ENCODE results near the gene UGT1A5.

The UGT1A5 gene

GRCh38 chr2:233791883-233792329 lies 79.2 kb downstream of the UGT1A5 start:
- H2BK15ac ChIP-seq (ENCODE audit: low read depth, poor library complexity, severe bottlenecking) = no peak overlapping the region
- DNase-seq = no peak
- no peak overlapping the region for H4K91ac ChIP-seq (ENCODE audit: low read length)
- H2BK5ac ChIP-seq (ENCODE audit: low read depth, low read length, poor library complexity, severe bottlenecking) = no peak overlapping the region
- no peak overlapping the region for H2BK120ac ChIP-seq (ENCODE audit: low read depth, low read length)
- no peak overlapping the region for H2BK12ac ChIP-seq (ENCODE audit: low read length in 2 of 2)
- no peaks in the 10 kb centered on the region for H3K79me1 ChIP-seq (replicated peaks; ENCODE audit: low read length, poor library complexity, severe bottlenecking)
- H3K14ac ChIP-seq (ENCODE audit: low read length in 2 of 2) = no peak overlapping the region
- H3K4me1 ChIP-seq (ENCODE audit: control insufficient read depth, insufficient read depth, low read depth, low read length) = peaks cover 1% of the 10 kb centered on the region
- H3K9me3 ChIP-seq (ENCODE audit: control insufficient read depth, low read length) = no peaks in the 10 kb centered on the region
- no peak overlapping the region for H3K23ac ChIP-seq (ENCODE audit: low read length in 2 of 2)
- no peak overlapping the region for H3K4ac ChIP-seq (ENCODE audit: low read depth in 1 of 2, low read length in 2 of 2)
- H3K36me3 ChIP-seq (ENCODE audit: control insufficient read depth in 1 of 2, insufficient read depth in 2 of 2, low read depth in 1 of 2, low read length in 2 of 2) = no peaks in the 10 kb centered on the region
- 77% methylated on average over 9 of the region's 9 CpGs for WGBS
- no peak overlapping the region for H2AFZ ChIP-seq (ENCODE audit: low read depth, low read length)
- H3K18ac ChIP-seq (ENCODE audit: low read depth in 1 of 2, low read length in 2 of 2) = no peak overlapping the region
- H3K4me2 ChIP-seq (ENCODE audit: low read length, poor library complexity, severe bottlenecking) = no peak overlapping the region
- H3K4me3 ChIP-seq (ENCODE audit: insufficient read depth in 1 of 2, low read depth in 1 of 2, low read length in 2 of 2) = no peak overlapping the region
- no peak overlapping the region for H3K27ac ChIP-seq (ENCODE audit: low read length, poor library complexity, severe bottlenecking)
- H3K9ac ChIP-seq (ENCODE audit: low read length) = no peak overlapping the region
- peaks cover 12 to 17% of the 10 kb centered on the region in 2 experiments for H3K27me3 ChIP-seq (ENCODE audit: control insufficient read depth in 1 of 2, insufficient read depth in 1 of 2, low read length in 2 of 2)
- H4K8ac ChIP-seq (ENCODE audit: low read length) = no peak overlapping the region
- no peak overlapping the region for H2AK5ac ChIP-seq (ENCODE audit: low read length, severe bottlenecking)

GRCh38 chr2:233792720-233793119 lies 80.0 kb downstream of the UGT1A5 start:
- Histone ChIP-seq H2BK120ac (ENCODE audit: low read depth, low read length) (no peak overlapping the region), H2BK15ac (ENCODE audit: low read depth, poor library complexity, severe bottlenecking) (no peak overlapping the region), H2BK12ac (ENCODE audit: low read length in 2 of 2) (no peak overlapping the region), H3K23ac (ENCODE audit: low read length in 2 of 2) (no peak overlapping the region), H4K91ac (ENCODE audit: low read length) (no peak overlapping the region), H3K18ac (ENCODE audit: low read depth in 1 of 2, low read length in 2 of 2) (no peak overlapping the region), H3K4me3 (ENCODE audit: insufficient read depth in 1 of 2, low read depth in 1 of 2, low read length in 2 of 2) (no peak overlapping the region), H3K27me3 (ENCODE audit: control insufficient read depth in 1 of 2, insufficient read depth in 1 of 2, low read length in 2 of 2) (peaks cover 12 to 17% of the 10 kb centered on the region in 2 experiments), H3K79me1 (replicated peaks; ENCODE audit: low read length, poor library complexity, severe bottlenecking) (no peaks in the 10 kb centered on the region), H3K36me3 (ENCODE audit: control insufficient read depth in 1 of 2, insufficient read depth in 2 of 2, low read depth in 1 of 2, low read length in 2 of 2) (no peaks in the 10 kb centered on the region), H3K9me3 (ENCODE audit: control insufficient read depth, low read length) (no peaks in the 10 kb centered on the region), H3K4me1 (ENCODE audit: control insufficient read depth, insufficient read depth, low read depth, low read length) (peaks cover 1% of the 10 kb centered on the region), H3K4ac (ENCODE audit: low read depth in 1 of 2, low read length in 2 of 2) (no peak overlapping the region), H2AFZ (ENCODE audit: low read depth, low read length) (no peak overlapping the region), H2BK5ac (ENCODE audit: low read depth, low read length, poor library complexity, severe bottlenecking) (no peak overlapping the region), H3K27ac (ENCODE audit: low read length, poor library complexity, severe bottlenecking) (no peak overlapping the region), H3K9ac (ENCODE audit: low read length) (no peak overlapping the region), H3K4me2 (ENCODE audit: low read length, poor library complexity, severe bottlenecking) (no peak overlapping the region), H2AK5ac (ENCODE audit: low read length, severe bottlenecking) (no peak overlapping the region), H4K8ac (ENCODE audit: low read length) (no peak overlapping the region), H3K14ac (ENCODE audit: low read length in 2 of 2) (no peak overlapping the region)
- 83% methylated on average over 7 of the region's 7 CpGs for WGBS
- DNase-seq = no peak

GRCh38 chr2:233793465-233794127 lies 80.9 kb downstream of the UGT1A5 start:
- 72% methylated on average over 17 of the region's 18 CpGs for WGBS
- H2AFZ ChIP-seq (ENCODE audit: low read depth, low read length) = no peak overlapping the region
- no peak overlapping the region for H3K27ac ChIP-seq (ENCODE audit: low read length, poor library complexity, severe bottlenecking)

GRCh38 chr2:233794128-233794658 lies 81.5 kb downstream of the UGT1A5 start:
- Histone ChIP-seq H2BK15ac (ENCODE audit: low read depth, poor library complexity, severe bottlenecking) (no peak overlapping the region), H3K4ac (ENCODE audit: low read depth in 1 of 2, low read length in 2 of 2) (no peak overlapping the region), H4K8ac (ENCODE audit: low read length) (no peak overlapping the region), H3K18ac (ENCODE audit: low read depth in 1 of 2, low read length in 2 of 2) (no peak overlapping the region), H2AFZ (ENCODE audit: low read depth, low read length) (no peak overlapping the region), H3K9me3 (ENCODE audit: control insufficient read depth, low read length) (no peaks in the 10 kb centered on the region), H3K27me3 (ENCODE audit: control insufficient read depth in 1 of 2, insufficient read depth in 1 of 2, low read length in 2 of 2) (peaks cover 16 to 27% of the 10 kb centered on the region in 2 experiments), H4K91ac (ENCODE audit: low read length) (no peak overlapping the region), H3K4me1 (ENCODE audit: control insufficient read depth, insufficient read depth, low read depth, low read length) (peaks cover 1% of the 10 kb centered on the region), H3K14ac (ENCODE audit: low read length in 2 of 2) (no peak overlapping the region), H2BK12ac (ENCODE audit: low read length in 2 of 2) (no peak overlapping the region), H2BK5ac (ENCODE audit: low read depth, low read length, poor library complexity, severe bottlenecking) (no peak overlapping the region), H3K9ac (ENCODE audit: low read length) (no peak overlapping the region), H3K4me3 (ENCODE audit: insufficient read depth in 1 of 2, low read depth in 1 of 2, low read length in 2 of 2) (no peak overlapping the region), H3K27ac (ENCODE audit: low read length, poor library complexity, severe bottlenecking) (no peak overlapping the region), H2BK120ac (ENCODE audit: low read depth, low read length) (no peak overlapping the region), H3K4me2 (ENCODE audit: low read length, poor library complexity, severe bottlenecking) (no peak overlapping the region), H3K23ac (ENCODE audit: low read length in 2 of 2) (no peak overlapping the region), H3K79me1 (replicated peaks; ENCODE audit: low read length, poor library complexity, severe bottlenecking) (no peaks in the 10 kb centered on the region), H3K36me3 (ENCODE audit: control insufficient read depth in 1 of 2, insufficient read depth in 2 of 2, low read depth in 1 of 2, low read length in 2 of 2) (no peaks in the 10 kb centered on the region), H2AK5ac (ENCODE audit: low read length, severe bottlenecking) (no peak overlapping the region)
- DNase-seq = no peak
- 82% methylated on average over 17 of the region's 17 CpGs for WGBS

More at GRCh38 chr2:233793465-233794127, 80.9 kb downstream of the UGT1A5 start:
- Histone ChIP-seq H3K4ac (ENCODE audit: low read depth in 1 of 2, low read length in 2 of 2) (no peak overlapping the region), H3K4me3 (ENCODE audit: insufficient read depth in 1 of 2, low read depth in 1 of 2, low read length in 2 of 2) (no peak overlapping the region), H3K9ac (ENCODE audit: low read length) (no peak overlapping the region), H4K8ac (ENCODE audit: low read length) (no peak overlapping the region), H3K27me3 (ENCODE audit: control insufficient read depth in 1 of 2, insufficient read depth in 1 of 2, low read length in 2 of 2) (peaks cover 12 to 22% of the 10 kb centered on the region in 2 experiments), H4K91ac (ENCODE audit: low read length) (no peak overlapping the region), H3K79me1 (replicated peaks; ENCODE audit: low read length, poor library complexity, severe bottlenecking) (no peaks in the 10 kb centered on the region), H3K23ac (ENCODE audit: low read length in 2 of 2) (no peak overlapping the region), H2BK12ac (ENCODE audit: low read length in 2 of 2) (no peak overlapping the region), H3K4me1 (ENCODE audit: control insufficient read depth, insufficient read depth, low read depth, low read length) (peaks cover 1% of the 10 kb centered on the region), H2AK5ac (ENCODE audit: low read length, severe bottlenecking) (no peak overlapping the region), H3K9me3 (ENCODE audit: control insufficient read depth, low read length) (no peaks in the 10 kb centered on the region), H3K18ac (ENCODE audit: low read depth in 1 of 2, low read length in 2 of 2) (no peak overlapping the region), H3K14ac (ENCODE audit: low read length in 2 of 2) (no peak overlapping the region), H3K36me3 (ENCODE audit: control insufficient read depth in 1 of 2, insufficient read depth in 2 of 2, low read depth in 1 of 2, low read length in 2 of 2) (no peaks in the 10 kb centered on the region), H2BK5ac (ENCODE audit: low read depth, low read length, poor library complexity, severe bottlenecking) (no peak overlapping the region), H2BK15ac (ENCODE audit: low read depth, poor library complexity, severe bottlenecking) (no peak overlapping the region), H2BK120ac (ENCODE audit: low read depth, low read length) (no peak overlapping the region), H3K4me2 (ENCODE audit: low read length, poor library complexity, severe bottlenecking) (no peak overlapping the region)
- no peak for DNase-seq
